ENCODE data around the gene GCH1. TPM values are rescaled to one million over a fixed set of nuclear protein-coding genes. Genes with fewer than 3 reads are reported as not detected.

GCH1 gene
- total RNA-seq, 4 donors from 2014 or later = 1.5 to 6.8 (median 1.7) TPM

DNA sequence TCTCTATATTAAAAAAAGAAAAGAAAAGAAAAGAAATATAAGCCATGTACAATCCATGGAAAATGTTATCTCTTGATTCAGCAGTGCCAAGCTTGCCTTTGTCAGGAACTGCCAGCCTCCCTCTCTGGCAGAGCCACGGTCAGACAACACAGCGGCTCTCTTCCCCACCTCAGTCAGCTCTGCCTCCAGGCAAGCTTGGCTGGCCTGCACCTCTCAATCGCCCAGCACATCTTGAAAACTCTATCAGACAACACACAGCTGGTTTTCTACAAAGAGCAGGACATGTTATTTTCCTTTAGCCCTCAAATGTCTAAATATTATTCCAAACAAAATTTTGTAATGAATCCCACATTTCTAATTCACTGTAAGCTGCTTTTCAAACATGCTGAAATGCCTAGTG lies 20.0 kb upstream of the GCH1 start:
- H3K36me3 ChIP-seq = no peaks in the 10 kb centered on the region
- H3K4me1 ChIP-seq = no peaks in the 10 kb centered on the region
- H3K4me3 ChIP-seq = no peak overlapping the region
- WGBS = 61% methylated on average over 3 of the region's 3 CpGs
- TF ChIP-seq EP300 (IDR thresholded peaks at IDR 0.05) (no peak), POLR2AphosphoS5 (IDR thresholded peaks at IDR 0.05) (no peak), POLR2A (IDR thresholded peaks at IDR 0.05; ENCODE audit: low read depth) (no peak)
- TF ChIP-seq, protein P1, sequence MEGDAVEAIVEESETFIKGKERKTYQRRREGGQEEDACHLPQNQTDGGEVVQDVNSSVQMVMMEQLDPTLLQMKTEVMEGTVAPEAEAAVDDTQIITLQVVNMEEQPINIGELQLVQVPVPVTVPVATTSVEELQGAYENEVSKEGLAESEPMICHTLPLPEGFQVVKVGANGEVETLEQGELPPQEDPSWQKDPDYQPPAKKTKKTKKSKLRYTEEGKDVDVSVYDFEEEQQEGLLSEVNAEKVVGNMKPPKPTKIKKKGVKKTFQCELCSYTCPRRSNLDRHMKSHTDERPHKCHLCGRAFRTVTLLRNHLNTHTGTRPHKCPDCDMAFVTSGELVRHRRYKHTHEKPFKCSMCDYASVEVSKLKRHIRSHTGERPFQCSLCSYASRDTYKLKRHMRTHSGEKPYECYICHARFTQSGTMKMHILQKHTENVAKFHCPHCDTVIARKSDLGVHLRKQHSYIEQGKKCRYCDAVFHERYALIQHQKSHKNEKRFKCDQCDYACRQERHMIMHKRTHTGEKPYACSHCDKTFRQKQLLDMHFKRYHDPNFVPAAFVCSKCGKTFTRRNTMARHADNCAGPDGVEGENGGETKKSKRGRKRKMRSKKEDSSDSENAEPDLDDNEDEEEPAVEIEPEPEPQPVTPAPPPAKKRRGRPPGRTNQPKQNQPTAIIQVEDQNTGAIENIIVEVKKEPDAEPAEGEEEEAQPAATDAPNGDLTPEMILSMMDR (IDR thresholded peaks at IDR 0.05) = no peak
- no peaks in the 10 kb centered on the region for H3K27me3 ChIP-seq
- H3K9me3 ChIP-seq = no peaks in the 10 kb centered on the region
- intact Hi-C loops (cut with DNase I) = no loop called here
- DNase-seq (ENCODE audit: extremely low spot score) = no peak
- no peak overlapping the region for H3K27ac ChIP-seq (replicated peaks in 1 of 4)

DNA sequence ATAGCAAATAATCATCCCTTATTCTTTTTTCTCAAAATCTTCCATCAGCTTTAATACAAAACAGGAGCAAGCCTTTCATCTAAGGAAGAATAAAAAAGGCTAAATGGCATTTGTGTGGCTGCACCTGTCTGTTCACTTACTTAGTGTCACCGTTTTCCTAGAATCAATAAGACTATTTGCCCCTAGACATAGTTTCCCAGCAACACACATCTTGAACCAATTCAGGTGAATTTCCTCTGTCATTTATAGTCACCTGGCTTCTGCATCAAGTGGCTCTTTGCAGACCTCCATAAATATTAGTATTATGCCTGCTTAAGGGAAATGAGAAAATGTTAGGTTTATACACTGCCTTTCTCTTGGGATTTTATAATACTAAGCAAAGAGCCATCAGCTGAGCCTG lies 17.4 kb upstream of the GCH1 start:
- no peaks in the 10 kb centered on the region for H3K36me3 ChIP-seq
- no peaks in the 10 kb centered on the region for H3K9me3 ChIP-seq
- intact Hi-C loops (cut with DNase I) = no loop called here
- TF ChIP-seq POLR2A (IDR thresholded peaks at IDR 0.05; ENCODE audit: low read depth) (no peak), POLR2AphosphoS5 (IDR thresholded peaks at IDR 0.05) (no peak), EP300 (IDR thresholded peaks at IDR 0.05) (no peak)
- TF ChIP-seq, protein P1 (IDR thresholded peaks at IDR 0.05) = no peak
- DNase-seq (ENCODE audit: extremely low spot score) = no peak
- WGBS = 56% methylated on average over 1 of the region's 1 CpG
- H3K27ac ChIP-seq (replicated peaks in 1 of 4) = no peak overlapping the region
- no peak overlapping the region for H3K4me3 ChIP-seq
- H3K27me3 ChIP-seq = no peaks in the 10 kb centered on the region
- H3K4me1 ChIP-seq = no peaks in the 10 kb centered on the region

DNA sequence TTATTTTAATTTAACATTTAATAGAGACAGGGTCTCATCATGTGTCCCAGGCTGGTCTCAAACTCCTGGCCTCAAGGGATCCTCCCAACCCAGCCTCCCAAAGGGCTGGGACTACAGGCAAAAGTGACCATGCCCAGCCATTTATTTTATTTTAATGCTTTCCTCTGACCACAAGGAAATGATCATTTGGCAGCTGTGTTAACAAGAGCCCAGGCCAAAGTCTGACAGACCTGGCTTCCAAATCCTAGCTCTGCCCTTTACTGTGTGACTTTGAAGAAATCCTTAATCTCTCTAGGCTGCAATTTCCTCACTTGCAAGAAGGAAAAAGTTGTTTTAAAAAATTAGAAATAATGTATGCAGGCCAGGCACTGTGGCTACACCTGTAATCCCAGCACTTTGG lies 16.7 kb upstream of the GCH1 start:
- Histone ChIP-seq H3K4me1 (no peaks in the 10 kb centered on the region), H3K4me3 (no peak overlapping the region), H3K9me3 (no peaks in the 10 kb centered on the region), H3K36me3 (no peaks in the 10 kb centered on the region), H3K27me3 (no peaks in the 10 kb centered on the region), H3K27ac (replicated peaks in 1 of 4) (no peak overlapping the region)
- TF ChIP-seq POLR2A (IDR thresholded peaks at IDR 0.05; ENCODE audit: low read depth) (no peak), POLR2AphosphoS5 (IDR thresholded peaks at IDR 0.05) (no peak), EP300 (IDR thresholded peaks at IDR 0.05) (no peak)
- TF ChIP-seq, protein P1 (IDR thresholded peaks at IDR 0.05) = no peak
- intact Hi-C loops (cut with DNase I) = no loop called here
- no peak for DNase-seq (ENCODE audit: extremely low spot score)

DNA sequence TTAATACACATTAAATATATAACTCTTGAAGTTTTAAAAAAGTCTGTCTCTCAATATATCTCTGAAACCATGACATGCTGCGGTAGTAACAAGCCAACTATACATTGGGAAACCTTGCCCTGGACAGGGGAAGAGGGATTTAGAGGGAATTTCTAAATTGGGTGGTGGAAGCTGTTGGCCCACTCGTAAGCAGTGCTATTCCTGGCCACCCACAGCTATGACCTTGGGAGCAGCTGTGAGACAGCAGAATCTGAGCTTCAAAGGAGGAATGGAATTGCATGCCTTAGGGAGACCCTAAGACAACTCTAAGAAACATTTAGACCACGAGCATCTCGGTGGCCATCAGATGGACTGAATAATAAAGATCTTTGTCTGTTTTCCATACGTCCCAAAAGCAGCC lies 15.8 kb upstream of the GCH1 start:
- H3K27ac ChIP-seq (replicated peaks in 1 of 4) = no peak overlapping the region
- 69% methylated on average over 5 of the region's 5 CpGs for WGBS
- H3K4me1 ChIP-seq = no peaks in the 10 kb centered on the region
- no peaks in the 10 kb centered on the region for H3K27me3 ChIP-seq
- no peak overlapping the region for H3K4me3 ChIP-seq
- no peaks in the 10 kb centered on the region for H3K36me3 ChIP-seq
- TF ChIP-seq, protein P1 (IDR thresholded peaks at IDR 0.05) = no peak
- TF ChIP-seq EP300 (IDR thresholded peaks at IDR 0.05) (no peak), POLR2AphosphoS5 (IDR thresholded peaks at IDR 0.05) (no peak), POLR2A (IDR thresholded peaks at IDR 0.05; ENCODE audit: low read depth) (no peak)
- intact Hi-C loops (cut with DNase I) = no loop called here
- H3K9me3 ChIP-seq = no peaks in the 10 kb centered on the region
- no peak for DNase-seq (ENCODE audit: extremely low spot score)

DNA sequence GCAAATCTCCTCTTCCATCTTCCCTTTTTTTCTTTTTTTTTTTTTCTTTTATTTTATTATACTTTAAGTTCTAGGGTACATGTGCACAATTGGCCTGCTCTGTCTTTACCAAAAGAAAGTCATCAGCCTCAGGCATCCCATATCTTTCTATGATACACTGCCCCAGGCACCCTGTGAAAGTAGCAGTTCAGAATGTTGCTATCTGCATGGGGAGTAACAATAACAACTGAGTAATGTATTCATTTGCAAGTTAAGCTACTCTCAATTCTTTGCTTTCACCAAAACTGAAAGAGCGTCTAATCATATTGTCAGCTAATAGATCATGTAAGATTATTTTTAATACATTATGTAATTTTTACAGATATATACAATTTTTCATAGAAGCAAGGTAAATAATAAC lies 13.5 kb upstream of the GCH1 start:
- WGBS = 91% methylated on average over 1 of the region's 1 CpG
- Histone ChIP-seq H3K27me3 (no peaks in the 10 kb centered on the region), H3K4me3 (no peak overlapping the region), H3K9me3 (no peaks in the 10 kb centered on the region), H3K27ac (replicated peaks in 1 of 4) (no peak overlapping the region), H3K4me1 (peaks cover 0 to 9% (median 4%) of the 10 kb centered on the region in 4 donors), H3K36me3 (no peaks in the 10 kb centered on the region)
- DNase-seq (ENCODE audit: extremely low spot score) = no peak
- intact Hi-C loops (cut with DNase I) = no loop called here
- TF ChIP-seq POLR2AphosphoS5 (IDR thresholded peaks at IDR 0.05) = no peak
- TF ChIP-seq, protein P1 (IDR thresholded peaks at IDR 0.05) = no peak
- no peak for TF ChIP-seq EP300 (IDR thresholded peaks at IDR 0.05)
